HepG2 (cell line): ENCODE results near the gene DLG1. TPM values are rescaled to one million over a fixed set of nuclear protein-coding genes. Genes with fewer than 3 reads are reported as not detected.

Experiments
- ATAC-seq: fragments of 200-7000 bp; cut with Tn5 transposase; 3 replicates; pipeline ENCODE4 v1.9.1; 2020; ENCODE audit warnings: mild to moderate bottlenecking, moderate library complexity
- BruUV-seq: library from RNA; stranded (reverse); fragments of 400-500 nt; replicated peaks from 2 replicates; lab custom pipeline; 2021; lab: Mats Ljungman, UMichigan
- CTCF ChIA-PET: fragments of 300-600 bp; formaldehyde crosslinking; extraction: SDS; loops from one replicate; lab custom pipeline; 2021; ENCODE audit warnings: low total read pairs, inconsistent platforms, low intra/inter-chr PET ratio; lab: Yijun Ruan, JAX
- POLR2A ChIA-PET: fragments of 350-600 bp; sonication (Branson Sonifier 250); formaldehyde crosslinking; loops from one replicate; lab custom pipeline; 2020; ENCODE audit warnings: antibody characterized with exemption, inconsistent platforms; lab: Yijun Ruan, JAX
- DNase-seq: peaks from one replicate; pipeline ENCODE4 v3.0.0-alpha.2; 2015; ENCODE audit warnings: low spot score
- FAIRE-seq: peaks from 3 replicates; lab custom pipeline; 2011; peaks lifted over from hg19 to GRCh38; lab: Jason Lieb, UNC
- H2AFZ ChIP-seq: one replicate; pipeline ENCODE4 v1.6.1; 2011; ENCODE audit warnings: low read length, inconsistent platforms
- H3K27ac ChIP-seq: fragments of 300-600 bp; 3 replicates; pipeline ENCODE4 v1.8.0; 2011; ENCODE audit warnings: mixed run types, mild to moderate bottlenecking, mixed read lengths, low read length, inconsistent platforms; ENCODE audit not compliant: insufficient read depth; ENCODE audit errors: extremely low read length
- H3K27me3 ChIP-seq, 2 experiments: fragments of 200-600 bp in 1 of 2; 2 replicates in 1 of 2; 3 replicates in 1 of 2; pipeline versions ENCODE4 v1.6.0 to v1.8.0; 2011; ENCODE audit warnings: low read length in 2 of 2, mild to moderate bottlenecking in 2 of 2, moderate library complexity in 2 of 2, inconsistent platforms in 1 of 2; ENCODE audit not compliant: insufficient read depth in 2 of 2, control insufficient read depth in 1 of 2
- H3K36me3 ChIP-seq, 2 experiments: fragments of 200-600 bp in 1 of 2; replicated peaks in 1 of 2; 2 replicates in 1 of 2; 3 replicates in 1 of 2; pipeline versions ENCODE4 v1.5.1 to v1.8.0; 2011; ENCODE audit warnings: low read length in 2 of 2, inconsistent platforms in 1 of 2; ENCODE audit not compliant: insufficient read depth in 2 of 2, control insufficient read depth in 1 of 2
- H3K4me1 ChIP-seq: 2 replicates; pipeline ENCODE4 v1.5.1; 2012; ENCODE audit warnings: low read length, inconsistent platforms; ENCODE audit not compliant: insufficient read depth
- H3K4me2 ChIP-seq: 2 replicates; pipeline ENCODE4 v1.6.0; 2011; ENCODE audit warnings: low read depth, low read length, inconsistent platforms
- H3K4me3 ChIP-seq, 3 experiments: fragments of 200-600 bp in 1 of 3; sonication (generic), shearing (Covaris generic) in 1 of 3; replicated peaks in 1 of 3; 2 replicates each; pipeline ENCODE4 v1.5.1; 2011 to 2016; ENCODE audit warnings: low read length in 3 of 3, inconsistent platforms in 2 of 3, low read depth in 2 of 3, mild to moderate bottlenecking in 2 of 3, control low read depth in 1 of 3, mixed read lengths in 1 of 3; ENCODE audit not compliant: insufficient read depth in 1 of 3
- H3K79me2 ChIP-seq: one replicate; pipeline ENCODE4 v1.6.1; 2011; ENCODE audit warnings: low read length, inconsistent platforms; ENCODE audit not compliant: insufficient read depth
- H3K9ac ChIP-seq: 2 replicates; pipeline ENCODE4 v1.6.0; 2011; ENCODE audit warnings: mild to moderate bottlenecking, low read depth, low read length, inconsistent platforms; ENCODE audit not compliant: insufficient read depth
- H3K9me3 ChIP-seq: 2 replicates; pipeline ENCODE4 v1.5.1; 2012; ENCODE audit warnings: mild to moderate bottlenecking, low read length
- H4K20me1 ChIP-seq: 2 replicates; pipeline ENCODE4 v1.6.0; 2011; ENCODE audit warnings: inconsistent platforms, mild to moderate bottlenecking, low read length, moderate library complexity; ENCODE audit not compliant: insufficient read depth
- ARNT2 ChIP-seq: sonication (generic); formaldehyde crosslinking; IDR thresholded peaks from 2 replicates; pipeline ENCODE4 v1.8.0; 2022; ENCODE audit warnings: mild to moderate bottlenecking, low read depth, missing genetic modification reagents, moderate library complexity
- CENPX ChIP-seq: sonication (generic); formaldehyde crosslinking; IDR thresholded peaks from 2 replicates; pipeline ENCODE4 v1.9.0; 2021; ENCODE audit warnings: mild to moderate bottlenecking, missing genetic modification reagents, moderate library complexity
- EED ChIP-seq: sonication (generic); formaldehyde crosslinking; IDR thresholded peaks from 2 replicates; pipeline ENCODE4 v1.5.0; 2020; ENCODE audit warnings: mild to moderate bottlenecking, missing genetic modification reagents
- EHMT2 ChIP-seq: fragments of 200-600 bp; sonication (generic); IDR thresholded peaks from 2 replicates; pipeline ENCODE4 v1.7.0; 2017; ENCODE audit warnings: antibody characterized with exemption, low read depth, low read length, borderline replicate concordance
- POLR2G ChIP-seq: fragments of 200-400 bp; formaldehyde crosslinking; IDR thresholded peaks from 2 replicates; pipeline ENCODE4 v1.6.1; 2018; ENCODE audit warnings: mild to moderate bottlenecking, low read depth, low read length, moderate library complexity
- SMARCC2 ChIP-seq: fragments of 450-650 bp; IDR thresholded peaks from 2 replicates; pipeline ENCODE4 v1.6.1; 2017; ENCODE audit warnings: antibody characterized with exemption, mild to moderate bottlenecking
- ZBTB1 ChIP-seq: sonication (generic); formaldehyde crosslinking; IDR thresholded peaks from 2 replicates; pipeline ENCODE4 v1.4.0; 2020; ENCODE audit warnings: missing genetic modification reagents, borderline replicate concordance
- ZBTB3 ChIP-seq: sonication (generic); formaldehyde crosslinking; IDR thresholded peaks from 2 replicates; pipeline ENCODE4 v1.4.0; 2020; ENCODE audit warnings: low read depth, mild to moderate bottlenecking, moderate library complexity, missing genetic modification reagents, borderline replicate concordance
- ZFYVE20 ChIP-seq: sonication (generic); formaldehyde crosslinking; IDR thresholded peaks from 2 replicates; pipeline ENCODE4 v1.8.0; 2023; ENCODE audit warnings: low read depth, mild to moderate bottlenecking, moderate library complexity, missing genetic modification reagents, borderline replicate concordance
- ZKSCAN1 ChIP-seq: fragments of 150-350 bp; IDR thresholded peaks from 2 replicates; pipeline ENCODE4 v1.6.1; 2014; ENCODE audit warnings: low read length
- ZNF136 ChIP-seq: sonication (generic); formaldehyde crosslinking; IDR thresholded peaks from 2 replicates; pipeline ENCODE4 v1.8.1; 2022; ENCODE audit warnings: low read depth, mild to moderate bottlenecking, moderate library complexity, missing genetic modification reagents
- ZNF552 ChIP-seq: sonication (generic); formaldehyde crosslinking; IDR thresholded peaks from 2 replicates; pipeline ENCODE4 v1.9.0; 2022; ENCODE audit warnings: missing genetic modification reagents, mild to moderate bottlenecking, borderline replicate concordance
- ZNF577 ChIP-seq: sonication (generic); formaldehyde crosslinking; IDR thresholded peaks from 2 replicates; pipeline ENCODE4 v1.4.0; 2020; ENCODE audit warnings: mild to moderate bottlenecking, low read depth, missing genetic modification reagents, borderline replicate concordance
- ZNF749 ChIP-seq: sonication (generic); formaldehyde crosslinking; IDR thresholded peaks from 2 replicates; pipeline ENCODE4 v1.8.0; 2022; ENCODE audit warnings: mild to moderate bottlenecking, missing genetic modification reagents, moderate library complexity, borderline replicate concordance
- WGBS: methylation state at CpG from one replicate; pipeline ENCODE4 v1.1.6; 2017; ENCODE audit warnings: low lambda C conversion rate; 5-methylcytosine and 5-hydroxymethylcytosine counted together
- in situ Hi-C: cut with HindIII; loops from 2 replicates; pipeline ENCODE4 v1.10.0; 2017; ENCODE audit warnings: low pct_unique_long_range_greater_than_20kb; ENCODE audit not compliant: extremely low pct_ligation_motif_present
- intact Hi-C: fragments of 100-400 bp; cut with micrococcal nuclease; formaldehyde crosslinking; loops from one replicate; pipeline ENCODE4 v1.10.0; 2022; ENCODE audit not compliant: unreplicated experiment
- polyA plus RNA-seq, 8 experiments: library from polyadenylated mRNA; depleted of rRNA in 3 of 8; stranded (reverse) in 7 of 8; unstranded in 1 of 8; fragments of >200 nt; fragmentation: Illumina TruSeq in 4 of 8; extraction: Trizol in 4 of 8; gene quantifications; 2 replicates each; pipeline versions ENCODE4 v1.2.1 to v1.2.3, GENCODE V29; 2011 to 2016; ENCODE audit warnings: low read depth in 4 of 8, missing spikeins in 1 of 8, mixed read lengths in 1 of 8; ENCODE audit not compliant: insufficient read depth in 1 of 8
- total RNA-seq, 5 experiments: library from RNA; depleted of rRNA; stranded (reverse); fragments of >200 nt; fragmentation: Illumina TruSeq; extraction: Trizol; gene quantifications; 2 replicates each; pipeline ENCODE4 v1.2.3, GENCODE V29; 2016; ENCODE audit warnings: low read depth in 1 of 5
- TF ChIP-seq, protein P1 (sequence below): sonication (generic); formaldehyde crosslinking; IDR thresholded peaks from 2 replicates; pipeline ENCODE4; 2020; ENCODE audit warnings: missing genetic modification reagents, mild to moderate bottlenecking, borderline replicate concordance

DLG1 gene
- total and polyA plus RNA-seq, 2 of the 13 experiments (the other 11 are each of a cell fraction or from before 2014, with no cell fraction given): 30.5 to 104 TPM

DNA sequence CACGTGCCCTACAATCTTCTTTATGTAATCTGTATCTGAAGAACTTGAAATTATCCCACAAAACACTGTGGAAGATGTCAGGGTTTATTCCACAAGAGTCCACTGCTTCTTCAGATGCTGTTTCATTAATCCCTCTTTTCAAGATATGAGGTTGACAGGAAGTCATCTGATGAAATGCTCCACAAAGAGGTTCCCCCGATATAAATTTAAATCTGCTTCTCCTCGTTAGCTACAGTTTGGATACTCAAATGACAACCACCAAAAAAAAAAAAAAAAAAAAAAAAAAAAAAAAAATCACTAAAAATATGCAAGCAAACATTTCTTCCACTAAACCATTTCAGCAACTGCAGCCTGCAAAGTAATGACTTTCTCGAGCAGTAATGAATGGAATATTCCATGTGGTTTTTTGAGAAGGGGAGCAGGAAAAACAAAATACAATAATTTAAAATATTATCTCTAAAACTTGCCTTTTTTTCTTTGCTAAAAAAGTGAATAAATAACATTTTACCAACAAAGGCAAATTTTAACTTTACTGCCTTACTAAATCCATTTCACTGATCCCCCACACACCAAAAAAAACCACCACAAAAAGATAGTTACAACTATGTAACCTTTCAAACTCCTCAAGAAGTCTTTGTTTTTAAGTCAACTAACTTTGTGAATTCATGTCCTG, 37.8 kb downstream of the DLG1 start:
- H3K9ac ChIP-seq: no peak overlapping the region
- H4K20me1 ChIP-seq: peaks cover 20% of the 10 kb centered on the region
- DNase-seq (no peak), ATAC-seq (no peak), FAIRE-seq (no peak)
- H3K79me2 ChIP-seq: peaks cover 98% of the 10 kb centered on the region
- WGBS: 96% methylated on average over 4 of the region's 4 CpGs
- H3K4me2 ChIP-seq: no peak overlapping the region
- peaks cover 35% of the 10 kb centered on the region for H3K4me1 ChIP-seq
- no peaks in the 10 kb centered on the region for H3K9me3 ChIP-seq
- TF ChIP-seq ZNF577 (CRISPR knock-in tag) (no peak), SMARCC2 (no peak), ARNT2 (CRISPR knock-in tag) (no peak), ZBTB1 (CRISPR knock-in tag) (no peak)
- H2AFZ ChIP-seq: no peak overlapping the region
- H3K36me3 ChIP-seq: peaks cover 0 to 17% of the 10 kb centered on the region in 2 experiments; a peak in 2 of 5 replicates
- ChIA-PET POLR2A (no interaction called here), CTCF (no interaction called here)
- no peaks in the 10 kb centered on the region for H3K27me3 ChIP-seq
- intact Hi-C loops: loop anchor here (5.0 kb wide), 1 partner anchor 112 kb away; no protein-coding TSS in a partner anchor
- no peak overlapping the region for H3K4me3 ChIP-seq
- no TSS peak for BruUV-seq
- in situ Hi-C loops: loop anchor here (10.0 kb wide), 1 partner anchor 194 kb away; no protein-coding TSS in a partner anchor
- H3K27ac ChIP-seq: no peak overlapping the region

DNA sequence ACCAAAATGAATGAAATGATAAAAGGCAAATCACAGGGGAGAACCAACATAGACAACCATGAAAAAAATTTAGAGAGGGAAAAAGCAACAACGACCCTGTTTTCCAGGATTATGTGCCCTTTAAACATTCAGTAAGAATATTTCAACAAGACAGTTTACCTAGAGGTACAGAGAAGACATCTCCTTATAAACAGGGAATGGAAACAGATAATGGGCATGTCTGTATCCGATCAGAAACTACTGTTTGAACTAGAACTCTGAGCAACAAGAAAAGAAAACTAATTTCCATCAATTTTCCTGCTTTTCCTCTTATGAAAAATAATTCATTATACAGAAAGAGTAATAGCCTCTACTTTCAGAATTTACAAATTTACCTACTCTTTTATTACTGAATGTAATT, 39.3 kb downstream of the DLG1 start:
- DNase-seq: no peak
- peaks cover 99% of the 10 kb centered on the region for H3K79me2 ChIP-seq
- intact Hi-C loops: loop anchor here (5.0 kb wide), 1 partner anchor 38 kb away; the partner anchor contains the start of gene DLG1
- POLR2A ChIA-PET: interaction anchor here (0.6 kb wide), 1 partner anchor 39 kb away, joined by 3 read pairs; the partner anchor contains the start of gene DLG1
- ATAC-seq: no peak
- 68% methylated on average over 2 of the region's 2 CpGs for WGBS
- BruUV-seq: no TSS peak
- H3K9me3 ChIP-seq: no peaks in the 10 kb centered on the region
- H3K27me3 ChIP-seq: no peaks in the 10 kb centered on the region
- H2AFZ ChIP-seq: no peak overlapping the region
- CTCF ChIA-PET: no interaction called here
- no peak overlapping the region for H3K4me3 ChIP-seq
- no peak overlapping the region for H3K27ac ChIP-seq
- no peak overlapping the region for H3K9ac ChIP-seq
- peaks cover 20% of the 10 kb centered on the region for H4K20me1 ChIP-seq
- H3K4me1 ChIP-seq: peaks cover 35% of the 10 kb centered on the region
- peaks cover 0 to 10% of the 10 kb centered on the region in 2 experiments; a peak in 2 of 5 replicates for H3K36me3 ChIP-seq
- no peak for FAIRE-seq
- in situ Hi-C loops: no loop called here
- H3K4me2 ChIP-seq: no peak overlapping the region
- TF ChIP-seq EED (CRISPR knock-in tag): no peak
- no peak for TF ChIP-seq ZNF552 (CRISPR knock-in tag)
- no peak for TF ChIP-seq EHMT2
- TF ChIP-seq ZNF749 (CRISPR knock-in tag): no peak
- no peak for TF ChIP-seq ZBTB3
- no peak for TF ChIP-seq POLR2G
- TF ChIP-seq ZFYVE20 (CRISPR knock-in tag): no peak
- TF ChIP-seq, protein P1, sequence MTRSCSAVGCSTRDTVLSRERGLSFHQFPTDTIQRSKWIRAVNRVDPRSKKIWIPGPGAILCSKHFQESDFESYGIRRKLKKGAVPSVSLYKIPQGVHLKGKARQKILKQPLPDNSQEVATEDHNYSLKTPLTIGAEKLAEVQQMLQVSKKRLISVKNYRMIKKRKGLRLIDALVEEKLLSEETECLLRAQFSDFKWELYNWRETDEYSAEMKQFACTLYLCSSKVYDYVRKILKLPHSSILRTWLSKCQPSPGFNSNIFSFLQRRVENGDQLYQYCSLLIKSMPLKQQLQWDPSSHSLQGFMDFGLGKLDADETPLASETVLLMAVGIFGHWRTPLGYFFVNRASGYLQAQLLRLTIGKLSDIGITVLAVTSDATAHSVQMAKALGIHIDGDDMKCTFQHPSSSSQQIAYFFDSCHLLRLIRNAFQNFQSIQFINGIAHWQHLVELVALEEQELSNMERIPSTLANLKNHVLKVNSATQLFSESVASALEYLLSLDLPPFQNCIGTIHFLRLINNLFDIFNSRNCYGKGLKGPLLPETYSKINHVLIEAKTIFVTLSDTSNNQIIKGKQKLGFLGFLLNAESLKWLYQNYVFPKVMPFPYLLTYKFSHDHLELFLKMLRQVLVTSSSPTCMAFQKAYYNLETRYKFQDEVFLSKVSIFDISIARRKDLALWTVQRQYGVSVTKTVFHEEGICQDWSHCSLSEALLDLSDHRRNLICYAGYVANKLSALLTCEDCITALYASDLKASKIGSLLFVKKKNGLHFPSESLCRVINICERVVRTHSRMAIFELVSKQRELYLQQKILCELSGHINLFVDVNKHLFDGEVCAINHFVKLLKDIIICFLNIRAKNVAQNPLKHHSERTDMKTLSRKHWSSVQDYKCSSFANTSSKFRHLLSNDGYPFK (CRISPR knock-in tag): no peak
- no peak for TF ChIP-seq ZKSCAN1
- no peak for TF ChIP-seq ZNF136
- TF ChIP-seq CENPX (CRISPR knock-in tag): no peak
